SJSA1 (cell line): Measurements from ENCODE around the gene SLC9A8. TPM values are rescaled to one million over a fixed set of nuclear protein-coding genes. Genes with fewer than 3 reads are reported as not detected.
"Not testable (repeated sequence)": the region's sequence is repeated elsewhere in the genome, so short reads cannot be mapped to it uniquely, and the experiment has no call there.

Experiments used
- DNase-seq, 2 experiments: peaks; one replicate each; pipeline ENCODE4 v3.0.0-alpha.2; 2015 to 2020; ENCODE audit warnings: low spot score in 2 of 2, low read depth in 1 of 2
- H3K27ac ChIP-seq: fragments of 250-450 bp; sonication (Bioruptor Pico); 2 replicates; pipeline ENCODE4 v1.5.1; 2020; ENCODE audit warnings: mild to moderate bottlenecking, moderate library complexity
- H3K27me3 ChIP-seq: fragments of 250-450 bp; sonication (Bioruptor Pico); replicated peaks from 2 replicates; pipeline ENCODE4 v1.5.1; 2020; ENCODE audit warnings: mild to moderate bottlenecking, moderate library complexity
- H3K36me3 ChIP-seq: fragments of 250-450 bp; sonication (Bioruptor Pico); 2 replicates; pipeline ENCODE4 v1.5.1; 2020; ENCODE audit warnings: mild to moderate bottlenecking
- H3K4me1 ChIP-seq: fragments of 250-450 bp; sonication (Bioruptor Pico); replicated peaks from 2 replicates; pipeline ENCODE4 v1.6.1; 2021; ENCODE audit warnings: mild to moderate bottlenecking
- H3K4me3 ChIP-seq: fragments of 250-450 bp; sonication (Bioruptor Pico); 2 replicates; pipeline ENCODE4 v1.5.1; 2020; ENCODE audit warnings: mild to moderate bottlenecking
- H3K9me3 ChIP-seq: fragments of 250-450 bp; sonication (Bioruptor Pico); replicated peaks from 2 replicates; pipeline ENCODE4 v1.5.1; 2020; ENCODE audit warnings: mild to moderate bottlenecking
- total RNA-seq: library from RNA; depleted of rRNA; stranded (reverse); fragments of >200 nt; shearing (Covaris generic); gene quantifications from 2 replicates; pipeline ENCODE4 v1.2.3, GENCODE V29; 2014

SLC9A8 gene
- total RNA-seq, 1 experiment from 2014 or later, result 5.5 TPM

GRCh38 chr20:49859011-49859410, 46.4 kb downstream of the SLC9A8 start:
- no peak for DNase-seq
- no peak overlapping the region for H3K4me3 ChIP-seq
- peaks cover 7% of the 10 kb centered on the region; the same call in 1 of the 2 replicates for H3K36me3 ChIP-seq

GRCh38 chr20:49859807-49860206, 47.2 kb downstream of the SLC9A8 start:
- no peak for DNase-seq
- H3K4me1 ChIP-seq, result peaks cover 6% of the 10 kb centered on the region
- H3K36me3 ChIP-seq, result peaks cover 13% of the 10 kb centered on the region
- H3K4me3 ChIP-seq, result no peak overlapping the region
- H3K9me3 ChIP-seq, result no peaks in the 10 kb centered on the region
- no peak overlapping the region for H3K27ac ChIP-seq
- no peaks in the 10 kb centered on the region for H3K27me3 ChIP-seq

More at GRCh38 chr20:49859011-49859410, 46.4 kb downstream of the SLC9A8 start:
- Histone ChIP-seq H3K27me3 (no peaks in the 10 kb centered on the region), H3K4me1 (peaks cover 5% of the 10 kb centered on the region), H3K9me3 (no peaks in the 10 kb centered on the region), H3K27ac (no peak overlapping the region)

DNA sequence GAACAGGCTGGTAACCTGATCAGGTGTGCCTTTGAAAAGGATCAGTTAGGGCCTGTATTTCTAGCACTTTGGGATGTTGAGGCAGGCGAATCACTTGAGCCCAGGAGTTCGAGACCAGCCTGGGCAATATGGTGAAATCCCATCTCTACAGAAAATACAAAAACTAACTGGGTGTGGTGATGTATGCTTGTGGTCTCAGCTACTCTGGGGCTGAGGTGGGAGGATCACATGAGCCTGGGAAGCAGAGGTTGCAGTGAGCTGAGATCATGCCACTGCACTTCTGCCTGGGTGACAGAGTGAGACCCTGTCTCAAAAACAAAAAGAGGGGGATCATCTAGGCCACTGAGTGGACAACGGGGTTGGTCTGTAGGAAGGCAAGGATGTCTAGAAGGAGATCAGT, 48.6 kb downstream of the SLC9A8 start:
- H3K9me3 ChIP-seq, DNase-seq: not testable (repeated sequence)
- H3K36me3 ChIP-seq, result peaks cover 17% of the 10 kb centered on the region

DNA sequence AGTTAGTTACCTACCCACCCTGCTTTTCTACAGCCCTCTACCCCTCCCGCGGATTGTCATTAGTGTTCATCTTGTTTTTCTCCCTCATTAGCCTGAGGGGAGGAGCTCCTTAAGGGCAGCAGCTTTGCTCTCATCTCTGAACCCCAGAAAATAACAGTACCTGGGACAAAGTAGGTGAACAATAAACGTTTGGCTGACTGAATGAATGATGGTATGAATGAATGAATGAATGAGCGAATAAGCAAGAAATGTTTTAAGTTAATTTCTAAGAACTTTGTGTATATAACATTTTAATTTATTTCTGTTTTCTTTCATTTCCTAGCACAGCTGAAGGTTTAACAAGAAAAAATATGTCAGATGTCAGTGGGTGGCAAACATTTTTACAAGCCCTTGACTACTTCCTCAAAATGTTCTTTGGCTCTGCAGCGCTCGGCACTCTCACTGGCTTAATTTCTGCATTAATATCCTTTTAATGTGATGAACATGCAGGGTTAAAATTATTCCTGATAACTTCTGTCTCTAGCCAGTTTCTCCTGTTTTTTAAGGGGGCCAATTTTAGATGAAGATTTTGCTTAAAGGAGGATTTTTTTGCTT, 50.1 kb downstream of the SLC9A8 start:
- H3K9me3 ChIP-seq, result no peaks in the 10 kb centered on the region
- H3K27ac ChIP-seq, result no peak overlapping the region
- peaks cover 31% of the 10 kb centered on the region for H3K4me1 ChIP-seq
- DNase-seq, result no peak
- peaks cover 12% of the 10 kb centered on the region for H3K36me3 ChIP-seq
- H3K27me3 ChIP-seq, result no peaks in the 10 kb centered on the region
- H3K4me3 ChIP-seq, result no peak overlapping the region

More for the DNA sequence above, 48.6 kb downstream of the SLC9A8 start:
- H3K27me3 ChIP-seq, H3K27ac ChIP-seq, H3K4me3 ChIP-seq: not testable (repeated sequence)
- peaks cover 20% of the 10 kb centered on the region for H3K4me1 ChIP-seq

GRCh38 chr20:49863666-49864065, 51.0 kb downstream of the SLC9A8 start:
- H3K27ac ChIP-seq, result no peak overlapping the region
- H3K36me3 ChIP-seq, result peaks cover 12% of the 10 kb centered on the region
- H3K4me1 ChIP-seq, result peaks cover 41% of the 10 kb centered on the region
- H3K27me3 ChIP-seq, result no peaks in the 10 kb centered on the region
- H3K4me3 ChIP-seq, result no peak overlapping the region
- no peak for DNase-seq
- no peaks in the 10 kb centered on the region for H3K9me3 ChIP-seq

- no peak overlapping the region for H3K4me3 ChIP-seq
- peak; percentile 82 to 87 for DNase-seq
- peaks cover 44% of the 10 kb centered on the region for H3K4me1 ChIP-seq
- no peaks in the 10 kb centered on the region for H3K9me3 ChIP-seq
- H3K36me3 ChIP-seq, result peaks cover 12% of the 10 kb centered on the region
- H3K27ac ChIP-seq, result peak overlapping the region; percentile 92
- no peaks in the 10 kb centered on the region for H3K27me3 ChIP-seq
Observed at GRCh38 chr20:49865559-49865958, 52.9 kb downstream of the SLC9A8 start.

DNA sequence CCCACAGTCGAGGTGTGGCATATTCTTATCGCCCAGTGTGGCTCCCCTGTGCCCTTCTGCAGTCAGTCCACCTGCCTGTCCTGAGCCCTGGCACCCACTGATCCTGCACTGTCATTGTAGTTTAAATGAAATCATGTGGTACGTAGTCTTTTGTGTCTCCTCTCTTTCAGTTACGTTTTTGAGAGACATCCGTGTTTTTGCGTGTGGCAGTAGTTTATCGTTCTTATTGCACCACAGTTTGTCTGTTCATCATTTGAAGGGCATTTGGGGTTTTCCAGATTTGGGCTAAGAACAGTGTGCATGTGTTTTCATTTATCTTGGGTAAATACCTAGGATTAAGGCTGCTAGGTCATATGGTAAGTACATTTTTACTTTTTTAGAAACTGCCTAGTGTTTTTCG, 53.4 kb downstream of the SLC9A8 start:
- peak overlapping the region; percentile 92 for H3K27ac ChIP-seq
- H3K4me3 ChIP-seq, result no peak overlapping the region
- H3K9me3 ChIP-seq, result no peaks in the 10 kb centered on the region
- no peaks in the 10 kb centered on the region for H3K27me3 ChIP-seq
- peaks cover 12% of the 10 kb centered on the region for H3K36me3 ChIP-seq
- peak; percentile 69 to 91 for DNase-seq
- peaks cover 44% of the 10 kb centered on the region for H3K4me1 ChIP-seq

- Histone ChIP-seq H3K9me3 (no peaks in the 10 kb centered on the region), H3K27ac (peak overlapping the region; percentile 92), H3K4me3 (no peak overlapping the region), H3K36me3 (peaks cover 12% of the 10 kb centered on the region), H3K27me3 (no peaks in the 10 kb centered on the region), H3K4me1 (peaks cover 55% of the 10 kb centered on the region)
- peak in 1 of 2 experiments; percentile 27 for DNase-seq
Observed at GRCh38 chr20:49867453-49868215, 55.0 kb downstream of the SLC9A8 start.

DNA sequence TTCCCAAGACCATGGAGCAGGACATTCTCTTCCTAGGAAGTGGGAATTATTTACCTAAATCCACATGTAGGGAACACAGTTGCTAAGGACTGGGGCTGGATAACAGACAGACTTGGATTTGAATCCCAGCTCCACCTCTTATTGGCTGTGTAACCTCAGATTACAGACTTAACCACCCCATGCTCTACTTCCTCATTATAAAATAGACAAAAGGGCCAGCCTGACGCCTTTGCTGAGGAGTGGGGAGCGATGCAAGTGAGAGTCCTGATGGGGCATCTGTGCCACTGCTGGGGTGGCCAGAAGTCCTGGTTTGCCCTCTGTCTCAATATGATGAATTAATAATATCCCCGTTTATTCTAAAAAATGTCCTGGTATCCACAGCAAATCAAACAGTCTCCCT, 55.9 kb downstream of the SLC9A8 start:
- H3K4me3 ChIP-seq, result no peak overlapping the region
- peaks cover 12% of the 10 kb centered on the region for H3K36me3 ChIP-seq
- H3K9me3 ChIP-seq, result no peaks in the 10 kb centered on the region
- H3K4me1 ChIP-seq, result peaks cover 61% of the 10 kb centered on the region
- peak overlapping the region; percentile 92; the same call in 1 of the 2 replicates for H3K27ac ChIP-seq
- DNase-seq, result no peak
- no peaks in the 10 kb centered on the region for H3K27me3 ChIP-seq

GRCh38 chr20:49868964-49869363, 56.3 kb downstream of the SLC9A8 start:
- H3K27me3 ChIP-seq, result no peaks in the 10 kb centered on the region
- H3K4me1 ChIP-seq, result peaks cover 64% of the 10 kb centered on the region
- no peak overlapping the region for H3K4me3 ChIP-seq
- no peaks in the 10 kb centered on the region for H3K9me3 ChIP-seq
- no peak for DNase-seq
- no peak overlapping the region for H3K27ac ChIP-seq
- peaks cover 12% of the 10 kb centered on the region for H3K36me3 ChIP-seq

- Histone ChIP-seq H3K9me3 (no peaks in the 10 kb centered on the region), H3K27ac (no peak overlapping the region), H3K4me3 (no peak overlapping the region), H3K27me3 (no peaks in the 10 kb centered on the region), H3K4me1 (peaks cover 71% of the 10 kb centered on the region), H3K36me3 (peaks cover 1% of the 10 kb centered on the region)
- DNase-seq, result no peak
Observed at GRCh38 chr20:49870261-49870660, 57.6 kb downstream of the SLC9A8 start.

DNA sequence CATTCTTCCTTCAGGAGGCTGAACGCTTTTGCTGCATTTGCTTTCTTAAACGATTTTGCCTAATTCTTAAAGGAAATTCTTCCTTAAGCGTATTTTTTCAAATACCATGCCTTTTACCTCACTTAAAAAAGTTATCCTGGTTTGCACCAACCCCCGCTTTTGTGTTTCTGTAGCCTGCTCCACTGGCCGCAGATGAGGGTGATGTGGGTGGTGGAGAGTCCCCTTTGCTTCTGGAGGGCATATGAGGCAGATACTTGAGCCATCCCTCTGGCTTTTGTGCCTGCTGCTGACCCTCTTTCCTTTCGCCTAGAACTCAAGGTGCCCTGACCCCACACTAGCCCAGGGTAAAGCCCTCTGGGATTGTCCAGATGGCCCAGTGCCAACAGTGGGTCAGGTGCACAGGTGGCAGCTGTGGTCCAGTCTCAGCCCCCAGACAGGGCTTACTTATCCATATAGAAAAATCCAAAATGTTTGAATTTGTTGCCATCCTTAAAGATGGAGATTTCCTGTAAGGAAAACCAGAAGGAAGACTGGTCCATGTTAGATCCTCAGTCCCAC, 58.8 kb downstream of the SLC9A8 start:
- Histone ChIP-seq H3K27ac (no peak overlapping the region), H3K9me3 (no peaks in the 10 kb centered on the region), H3K4me1 (peaks cover 71% of the 10 kb centered on the region), H3K36me3 (no peaks in the 10 kb centered on the region; the same call in 1 of the 2 replicates), H3K27me3 (no peaks in the 10 kb centered on the region), H3K4me3 (no peak overlapping the region)
- DNase-seq, result no peak

DNA sequence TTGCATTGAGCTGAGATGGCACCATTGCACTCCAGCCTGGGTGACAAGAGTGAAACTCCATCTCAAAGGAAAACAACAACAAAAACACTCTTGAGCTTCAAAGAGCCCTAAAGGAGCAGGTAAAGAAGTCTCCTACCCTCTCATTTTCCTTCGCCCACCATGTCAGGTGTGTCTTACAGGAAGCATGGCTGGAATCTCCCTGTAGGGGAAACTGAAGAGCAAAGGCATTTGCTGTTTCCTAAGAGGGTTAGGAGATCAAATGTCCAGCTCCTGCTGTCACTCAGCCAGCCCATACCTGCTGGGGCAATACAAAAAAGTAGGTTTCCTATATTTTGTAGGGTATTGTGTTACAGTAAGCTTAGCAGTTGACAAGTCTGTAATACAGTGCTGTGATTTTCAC, 59.4 kb downstream of the SLC9A8 start:
- no peak for DNase-seq
- H3K4me3 ChIP-seq, result no peak overlapping the region

DNA sequence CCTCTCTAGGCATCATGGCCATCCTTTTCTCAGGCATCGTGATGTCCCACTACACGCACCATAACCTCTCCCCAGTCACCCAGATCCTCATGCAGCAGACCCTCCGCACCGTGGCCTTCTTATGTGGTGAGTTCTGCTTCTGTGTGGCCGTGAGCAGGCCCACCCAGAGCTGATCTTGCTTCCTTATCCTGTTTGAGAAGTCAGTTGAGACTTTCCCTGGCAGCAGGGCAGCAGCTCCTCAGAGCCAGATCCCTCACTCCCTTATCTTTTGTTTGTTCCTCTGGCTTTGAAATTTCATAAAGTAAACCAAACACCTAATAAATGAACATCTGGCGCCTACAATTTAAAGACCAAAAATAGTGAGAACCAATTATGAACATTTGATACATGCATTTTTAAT, 62.1 kb downstream of the SLC9A8 start:
- peak; percentile 88 for DNase-seq
- Histone ChIP-seq H3K4me3 (no peak overlapping the region), H3K27ac (peak overlapping the region; percentile 72)

More for the DNA sequence above, 59.4 kb downstream of the SLC9A8 start:
- Histone ChIP-seq H3K9me3 (no peaks in the 10 kb centered on the region), H3K27me3 (no peaks in the 10 kb centered on the region), H3K27ac (peak overlapping the region; percentile 54), H3K36me3 (no peaks in the 10 kb centered on the region; the same call in 1 of the 2 replicates), H3K4me1 (peaks cover 71% of the 10 kb centered on the region)

More for the DNA sequence above, 62.1 kb downstream of the SLC9A8 start:
- no peaks in the 10 kb centered on the region for H3K27me3 ChIP-seq
- no peaks in the 10 kb centered on the region for H3K9me3 ChIP-seq
- H3K4me1 ChIP-seq, result peaks cover 66% of the 10 kb centered on the region
- H3K36me3 ChIP-seq, result peaks cover 9% of the 10 kb centered on the region
